ENCODE results near the gene CHL1.

GRCh38 chr3:307182-307581, 110.6 kb downstream of the CHL1 start:
- TF ChIP-seq POLR2A (IDR thresholded peaks at IDR 0.05) (no peak), CTCF (IDR thresholded peaks at IDR 0.05) (no peak), POLR2AphosphoS5 (IDR thresholded peaks at IDR 0.05) (no peak)

Data from gastroesophageal sphincter (tissue), 3 donors.